ENCODE measurements around the gene LRRC37A3.
A peak's percentile ranks its signal among the peaks of the same experiment; 100 is the strongest.
"Not testable (repeated sequence)": the region's sequence is repeated elsewhere in the genome, so short reads cannot be mapped to it uniquely, and the experiment has no call there.

LRRC37A3 gene

GRCh38 chr17:64940055-64940454 lies 20.8 kb upstream of the LRRC37A3 start:
- H3K4me2 ChIP-seq (ENCODE audit: low read length), result no peak overlapping the region

GRCh38 chr17:64938925-64939474 lies 19.7 kb upstream of the LRRC37A3 start:
- H3K4me3 ChIP-seq (ENCODE audit: low read length), result no peak overlapping the region
- no peak overlapping the region for H3K4me2 ChIP-seq (ENCODE audit: low read length)
- no peak overlapping the region for H3K9ac ChIP-seq (ENCODE audit: low read depth, low read length)
- peaks cover 3% of the 10 kb centered on the region for H3K27me3 ChIP-seq (ENCODE audit: control insufficient read depth, insufficient read depth, low read length)
- H3K4me1 ChIP-seq (ENCODE audit: control insufficient read depth, insufficient read depth, low read length), result no peaks in the 10 kb centered on the region
- no peaks in the 10 kb centered on the region for H3K9me3 ChIP-seq (replicated peaks; ENCODE audit: low read length)
- H3K36me3 ChIP-seq (ENCODE audit: insufficient read depth, low read length), result no peaks in the 10 kb centered on the region

More at GRCh38 chr17:64940055-64940454, 20.8 kb upstream of the LRRC37A3 start:
- H3K27me3 ChIP-seq (ENCODE audit: control insufficient read depth, insufficient read depth, low read length), result peaks cover 3% of the 10 kb centered on the region
- no peak overlapping the region for H3K9ac ChIP-seq (ENCODE audit: low read depth, low read length)
- no peak overlapping the region for H3K4me3 ChIP-seq (ENCODE audit: low read length)
- H3K4me1 ChIP-seq (ENCODE audit: control insufficient read depth, insufficient read depth, low read length), result no peaks in the 10 kb centered on the region
- no peaks in the 10 kb centered on the region for H3K36me3 ChIP-seq (ENCODE audit: insufficient read depth, low read length)
- H3K9me3 ChIP-seq (replicated peaks; ENCODE audit: low read length), result no peaks in the 10 kb centered on the region

GRCh38 chr17:64938290-64938689 lies 19.0 kb upstream of the LRRC37A3 start:
- H3K4me1 ChIP-seq (ENCODE audit: control insufficient read depth, insufficient read depth, low read length), result no peaks in the 10 kb centered on the region
- H3K9me3 ChIP-seq (replicated peaks; ENCODE audit: low read length), result no peaks in the 10 kb centered on the region
- H3K9ac ChIP-seq (ENCODE audit: low read depth, low read length), result no peak overlapping the region
- H3K4me2 ChIP-seq (ENCODE audit: low read length), result no peak overlapping the region
- H3K27me3 ChIP-seq (ENCODE audit: control insufficient read depth, insufficient read depth, low read length), result peaks cover 3% of the 10 kb centered on the region
- H3K36me3 ChIP-seq (ENCODE audit: insufficient read depth, low read length), result no peaks in the 10 kb centered on the region
- H3K4me3 ChIP-seq (ENCODE audit: low read length), result no peak overlapping the region

- no peaks in the 10 kb centered on the region for H3K36me3 ChIP-seq (ENCODE audit: insufficient read depth, low read length)
- H3K4me1 ChIP-seq (ENCODE audit: control insufficient read depth, insufficient read depth, low read length), result no peaks in the 10 kb centered on the region
- no peak overlapping the region for H3K4me2 ChIP-seq (ENCODE audit: low read length)
- H3K9me3 ChIP-seq (replicated peaks; ENCODE audit: low read length), result no peaks in the 10 kb centered on the region
- H3K27me3 ChIP-seq (ENCODE audit: control insufficient read depth, insufficient read depth, low read length), result peaks cover 3% of the 10 kb centered on the region
- no peak overlapping the region for H3K4me3 ChIP-seq (ENCODE audit: low read length)
- H3K9ac ChIP-seq (ENCODE audit: low read depth, low read length), result no peak overlapping the region
These were observed 16.8 kb upstream of the LRRC37A3 start for GRCh38 chr17:64936117-64936516.

- H3K4me3 ChIP-seq (ENCODE audit: low read length); H3K36me3 ChIP-seq (ENCODE audit: insufficient read depth, low read length); H3K9me3 ChIP-seq (replicated peaks; ENCODE audit: low read length); H3K4me2 ChIP-seq (ENCODE audit: low read length); H3K9ac ChIP-seq (ENCODE audit: low read depth, low read length); H3K4me1 ChIP-seq (ENCODE audit: control insufficient read depth, insufficient read depth, low read length); H3K27me3 ChIP-seq (ENCODE audit: control insufficient read depth, insufficient read depth, low read length): not testable (repeated sequence)
These were observed 15.1 kb upstream of the LRRC37A3 start for GRCh38 chr17:64934284-64934778.

GRCh38 chr17:64932850-64933249 lies 13.6 kb upstream of the LRRC37A3 start:
- H3K27me3 ChIP-seq (ENCODE audit: control insufficient read depth, insufficient read depth, low read length); H3K36me3 ChIP-seq (ENCODE audit: insufficient read depth, low read length); H3K4me2 ChIP-seq (ENCODE audit: low read length); H3K4me1 ChIP-seq (ENCODE audit: control insufficient read depth, insufficient read depth, low read length); H3K9me3 ChIP-seq (replicated peaks; ENCODE audit: low read length); H3K9ac ChIP-seq (ENCODE audit: low read depth, low read length); H3K4me3 ChIP-seq (ENCODE audit: low read length): not testable (repeated sequence)

- H3K4me1 ChIP-seq (ENCODE audit: control insufficient read depth, insufficient read depth, low read length); H3K4me3 ChIP-seq (ENCODE audit: low read length); H3K9me3 ChIP-seq (replicated peaks; ENCODE audit: low read length); H3K4me2 ChIP-seq (ENCODE audit: low read length); H3K9ac ChIP-seq (ENCODE audit: low read depth, low read length); H3K27me3 ChIP-seq (ENCODE audit: control insufficient read depth, insufficient read depth, low read length); H3K36me3 ChIP-seq (ENCODE audit: insufficient read depth, low read length): not testable (repeated sequence)
These were observed 11.1 kb upstream of the LRRC37A3 start for GRCh38 chr17:64930374-64930773.

- not testable (repeated sequence) for H3K9ac ChIP-seq (ENCODE audit: low read depth, low read length); H3K9me3 ChIP-seq (replicated peaks; ENCODE audit: low read length); H3K36me3 ChIP-seq (ENCODE audit: insufficient read depth, low read length); H3K4me3 ChIP-seq (ENCODE audit: low read length); H3K4me1 ChIP-seq (ENCODE audit: control insufficient read depth, insufficient read depth, low read length); H3K27me3 ChIP-seq (ENCODE audit: control insufficient read depth, insufficient read depth, low read length); H3K4me2 ChIP-seq (ENCODE audit: low read length)
These were observed 10.3 kb upstream of the LRRC37A3 start for GRCh38 chr17:64929419-64930209.

- H3K27me3 ChIP-seq (ENCODE audit: control insufficient read depth, insufficient read depth, low read length); H3K36me3 ChIP-seq (ENCODE audit: insufficient read depth, low read length); H3K4me3 ChIP-seq (ENCODE audit: low read length); H3K9me3 ChIP-seq (replicated peaks; ENCODE audit: low read length); H3K4me1 ChIP-seq (ENCODE audit: control insufficient read depth, insufficient read depth, low read length); H3K9ac ChIP-seq (ENCODE audit: low read depth, low read length); H3K4me2 ChIP-seq (ENCODE audit: low read length): not testable (repeated sequence)
These were observed 9.4 kb upstream of the LRRC37A3 start for GRCh38 chr17:64928701-64929100.

- not testable (repeated sequence) for H3K27me3 ChIP-seq (ENCODE audit: control insufficient read depth, insufficient read depth, low read length); H3K4me3 ChIP-seq (ENCODE audit: low read length); H3K9ac ChIP-seq (ENCODE audit: low read depth, low read length); H3K9me3 ChIP-seq (replicated peaks; ENCODE audit: low read length); H3K36me3 ChIP-seq (ENCODE audit: insufficient read depth, low read length); H3K4me1 ChIP-seq (ENCODE audit: control insufficient read depth, insufficient read depth, low read length)
- peak overlapping the region; percentile 70 for H3K4me2 ChIP-seq (ENCODE audit: low read length)
These were observed 8.2 kb upstream of the LRRC37A3 start for GRCh38 chr17:64927444-64927843.

GRCh38 chr17:64926430-64926829 lies 7.2 kb upstream of the LRRC37A3 start:
- not testable (repeated sequence) for H3K9me3 ChIP-seq (replicated peaks; ENCODE audit: low read length); H3K4me1 ChIP-seq (ENCODE audit: control insufficient read depth, insufficient read depth, low read length); H3K36me3 ChIP-seq (ENCODE audit: insufficient read depth, low read length); H3K9ac ChIP-seq (ENCODE audit: low read depth, low read length); H3K4me3 ChIP-seq (ENCODE audit: low read length); H3K4me2 ChIP-seq (ENCODE audit: low read length); H3K27me3 ChIP-seq (ENCODE audit: control insufficient read depth, insufficient read depth, low read length)

- H3K27me3 ChIP-seq (ENCODE audit: control insufficient read depth, insufficient read depth, low read length); H3K4me1 ChIP-seq (ENCODE audit: control insufficient read depth, insufficient read depth, low read length); H3K9ac ChIP-seq (ENCODE audit: low read depth, low read length); H3K4me3 ChIP-seq (ENCODE audit: low read length); H3K4me2 ChIP-seq (ENCODE audit: low read length); H3K36me3 ChIP-seq (ENCODE audit: insufficient read depth, low read length); H3K9me3 ChIP-seq (replicated peaks; ENCODE audit: low read length): not testable (repeated sequence)
These were observed 6.0 kb upstream of the LRRC37A3 start for GRCh38 chr17:64925244-64925643.

Data from skeletal muscle satellite cell (primary cell).